ENCODE results near the gene FAM78B.

FAM78B gene

GRCh38 chr1:166139735-166140134 lies 27.1 kb downstream of the FAM78B start:
- Histone ChIP-seq H3K9me3 (ENCODE audit: insufficient read depth, low read depth, low read length) (no peaks in the 10 kb centered on the region), H3K4me3 (ENCODE audit: low read length) (no peak overlapping the region), H3K27ac (ENCODE audit: low read depth, low read length) (no peak overlapping the region), H3K9ac (ENCODE audit: low read depth, low read length) (no peak overlapping the region), H3K36me3 (ENCODE audit: insufficient read depth, low read length) (no peaks in the 10 kb centered on the region), H3K4me1 (ENCODE audit: insufficient read depth, low read length) (no peaks in the 10 kb centered on the region), H3K27me3 (ENCODE audit: insufficient read depth, low read length) (no peaks in the 10 kb centered on the region)
- WGBS: 77% methylated on average over 4 of the region's 4 CpGs

GRCh38 chr1:166136699-166137401 lies 30.0 kb downstream of the FAM78B start:
- H3K36me3 ChIP-seq (ENCODE audit: insufficient read depth, low read length): no peaks in the 10 kb centered on the region
- no peaks in the 10 kb centered on the region for H3K4me1 ChIP-seq (ENCODE audit: insufficient read depth, low read length)
- no peak overlapping the region for H3K27ac ChIP-seq (ENCODE audit: low read depth, low read length)
- H3K4me3 ChIP-seq (ENCODE audit: low read length): no peak overlapping the region
- H3K9me3 ChIP-seq (ENCODE audit: insufficient read depth, low read depth, low read length): no peaks in the 10 kb centered on the region
- 93% methylated on average over 4 of the region's 5 CpGs for WGBS
- no peaks in the 10 kb centered on the region for H3K27me3 ChIP-seq (ENCODE audit: insufficient read depth, low read length)
- H3K9ac ChIP-seq (ENCODE audit: low read depth, low read length): no peak overlapping the region

DNA sequence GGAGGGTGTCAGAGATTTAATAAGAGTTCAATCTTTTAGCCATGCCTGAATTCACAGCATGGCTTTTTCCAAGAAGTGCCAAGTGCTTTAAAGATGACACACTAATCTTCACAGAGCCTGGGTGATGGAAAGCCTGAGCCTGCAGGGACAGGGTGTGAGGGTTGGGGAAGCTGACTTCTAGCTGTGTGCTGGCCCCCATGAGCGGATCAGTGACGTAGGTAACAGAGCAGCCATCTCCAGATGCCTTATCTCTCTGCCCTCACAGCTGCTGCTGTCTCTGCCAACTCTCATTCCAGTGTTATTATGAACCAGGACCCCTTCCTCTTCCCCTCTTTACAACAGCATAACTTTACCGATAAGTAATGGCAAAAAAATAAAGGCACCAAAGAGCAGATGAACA lies 30.6 kb downstream of the FAM78B start:
- H3K9ac ChIP-seq (ENCODE audit: low read depth, low read length): no peak overlapping the region
- no peaks in the 10 kb centered on the region for H3K36me3 ChIP-seq (ENCODE audit: insufficient read depth, low read length)
- no peaks in the 10 kb centered on the region for H3K9me3 ChIP-seq (ENCODE audit: insufficient read depth, low read depth, low read length)
- 94% methylated on average over 3 of the region's 3 CpGs for WGBS
- H3K4me3 ChIP-seq (ENCODE audit: low read length): no peak overlapping the region
- H3K27me3 ChIP-seq (ENCODE audit: insufficient read depth, low read length): no peaks in the 10 kb centered on the region
- H3K27ac ChIP-seq (ENCODE audit: low read depth, low read length): no peak overlapping the region
- no peaks in the 10 kb centered on the region for H3K4me1 ChIP-seq (ENCODE audit: insufficient read depth, low read length)

DNA sequence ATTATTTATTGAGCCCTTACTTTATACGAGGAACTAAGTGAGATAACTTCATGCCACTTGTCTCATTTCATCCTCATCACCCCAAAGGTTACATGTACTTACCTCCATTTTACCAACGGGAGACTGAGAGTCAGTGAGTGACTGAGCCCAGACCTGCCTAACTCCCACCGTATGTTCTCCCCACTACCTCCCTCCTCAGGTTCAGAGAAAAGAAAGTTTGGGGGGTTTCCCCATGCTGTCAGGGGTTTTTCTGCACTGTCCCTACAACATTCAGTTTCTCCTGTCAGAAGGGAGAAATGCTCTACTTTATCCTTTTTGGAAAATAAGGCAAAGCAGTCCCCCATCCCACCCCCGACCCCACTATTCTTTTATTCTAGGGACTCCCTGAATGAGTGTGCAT lies 32.9 kb downstream of the FAM78B start:
- WGBS: 95% methylated on average over 3 of the region's 4 CpGs
- H3K4me3 ChIP-seq (ENCODE audit: low read length): no peak overlapping the region

GRCh38 chr1:166133276-166133841 lies 33.4 kb downstream of the FAM78B start:
- no peak overlapping the region for H3K9ac ChIP-seq (ENCODE audit: low read depth, low read length)
- H3K9me3 ChIP-seq (ENCODE audit: insufficient read depth, low read depth, low read length): no peaks in the 10 kb centered on the region
- no peaks in the 10 kb centered on the region for H3K27me3 ChIP-seq (ENCODE audit: insufficient read depth, low read length)
- H3K4me3 ChIP-seq (ENCODE audit: low read length): no peak overlapping the region
- WGBS: 96% methylated on average over 7 of the region's 7 CpGs
- H3K27ac ChIP-seq (ENCODE audit: low read depth, low read length): no peak overlapping the region
- H3K4me1 ChIP-seq (ENCODE audit: insufficient read depth, low read length): 0 out of 2 replicates have a peak, but pooled peaks cover under 1% of the 10 kb centered on the region
- no peaks in the 10 kb centered on the region for H3K36me3 ChIP-seq (ENCODE audit: insufficient read depth, low read length)

More for the DNA sequence above, 32.9 kb downstream of the FAM78B start:
- no peaks in the 10 kb centered on the region for H3K27me3 ChIP-seq (ENCODE audit: insufficient read depth, low read length)
- no peaks in the 10 kb centered on the region for H3K9me3 ChIP-seq (ENCODE audit: insufficient read depth, low read depth, low read length)
- H3K27ac ChIP-seq (ENCODE audit: low read depth, low read length): no peak overlapping the region
- no peaks in the 10 kb centered on the region for H3K36me3 ChIP-seq (ENCODE audit: insufficient read depth, low read length)
- no peaks in the 10 kb centered on the region for H3K4me1 ChIP-seq (ENCODE audit: insufficient read depth, low read length)
- no peak overlapping the region for H3K9ac ChIP-seq (ENCODE audit: low read depth, low read length)

GRCh38 chr1:166132496-166132895 lies 34.3 kb downstream of the FAM78B start:
- no peak overlapping the region for H3K27ac ChIP-seq (ENCODE audit: low read depth, low read length)
- no peaks in the 10 kb centered on the region for H3K9me3 ChIP-seq (ENCODE audit: insufficient read depth, low read depth, low read length)
- H3K4me3 ChIP-seq (ENCODE audit: low read length): no peak overlapping the region
- 0 out of 2 replicates have a peak, but pooled peaks cover 2% of the 10 kb centered on the region for H3K4me1 ChIP-seq (ENCODE audit: insufficient read depth, low read length)
- no peak overlapping the region for H3K9ac ChIP-seq (ENCODE audit: low read depth, low read length)
- H3K27me3 ChIP-seq (ENCODE audit: insufficient read depth, low read length): no peaks in the 10 kb centered on the region
- no peaks in the 10 kb centered on the region for H3K36me3 ChIP-seq (ENCODE audit: insufficient read depth, low read length)

DNA sequence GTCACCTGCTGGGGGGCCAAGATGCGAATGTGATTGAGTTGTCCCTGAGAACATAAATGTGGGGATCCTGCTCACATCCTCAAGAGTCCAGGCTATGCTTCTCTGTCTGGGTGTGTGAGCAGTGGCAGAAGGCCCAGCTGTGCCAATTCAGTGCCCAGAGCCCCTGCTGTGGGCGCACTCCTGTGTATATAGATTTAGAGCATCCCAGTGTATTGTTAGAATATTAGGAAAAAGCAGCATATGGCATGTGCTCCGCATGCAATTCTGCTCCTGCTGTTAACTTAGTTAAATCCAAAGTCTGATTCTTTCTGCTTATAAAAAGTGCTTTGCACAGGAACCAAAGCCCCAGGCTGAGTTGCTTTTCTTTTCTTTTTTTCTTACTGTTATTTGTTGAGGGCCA lies 37.8 kb downstream of the FAM78B start:
- no peak overlapping the region for H3K4me3 ChIP-seq (ENCODE audit: low read length)
- H3K36me3 ChIP-seq (ENCODE audit: insufficient read depth, low read length): no peaks in the 10 kb centered on the region
- H3K9me3 ChIP-seq (ENCODE audit: insufficient read depth, low read depth, low read length): no peaks in the 10 kb centered on the region
- no peak overlapping the region for H3K9ac ChIP-seq (ENCODE audit: low read depth, low read length)
- WGBS: 95% methylated on average over 3 of the region's 3 CpGs
- no peaks in the 10 kb centered on the region for H3K27me3 ChIP-seq (ENCODE audit: insufficient read depth, low read length)
- 0 out of 2 replicates have a peak, but pooled peaks cover 2% of the 10 kb centered on the region for H3K4me1 ChIP-seq (ENCODE audit: insufficient read depth, low read length)
- H3K27ac ChIP-seq (ENCODE audit: low read depth, low read length): no peak overlapping the region

DNA sequence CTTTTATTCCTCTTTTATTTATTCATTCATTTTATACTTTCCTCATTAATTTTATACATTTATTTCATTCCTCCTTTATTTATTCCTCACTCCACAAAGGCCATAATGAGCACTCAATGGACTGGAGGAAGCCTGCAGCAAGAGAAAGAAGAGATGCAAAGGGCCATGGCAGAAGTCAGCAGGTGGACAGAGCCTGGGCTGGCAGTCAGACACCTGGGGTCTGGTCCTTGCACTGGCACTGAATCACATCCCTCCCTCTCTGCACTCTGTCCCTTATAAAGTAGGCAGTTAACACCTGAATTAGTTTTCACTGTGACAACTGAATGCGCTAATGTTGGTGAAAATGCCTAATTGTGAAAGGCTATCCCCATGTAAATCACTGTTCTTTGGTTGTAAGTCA lies 38.6 kb downstream of the FAM78B start:
- Histone ChIP-seq H3K27me3 (ENCODE audit: insufficient read depth, low read length) (no peaks in the 10 kb centered on the region), H3K4me3 (ENCODE audit: low read length) (no peak overlapping the region), H3K36me3 (ENCODE audit: insufficient read depth, low read length) (no peaks in the 10 kb centered on the region), H3K9me3 (ENCODE audit: insufficient read depth, low read depth, low read length) (no peaks in the 10 kb centered on the region), H3K4me1 (ENCODE audit: insufficient read depth, low read length) (0 out of 2 replicates have a peak, but pooled peaks cover 2% of the 10 kb centered on the region), H3K9ac (ENCODE audit: low read depth, low read length) (no peak overlapping the region), H3K27ac (ENCODE audit: low read depth, low read length) (no peak overlapping the region)
- WGBS: 80% methylated on average over 1 of the region's 1 CpG

DNA sequence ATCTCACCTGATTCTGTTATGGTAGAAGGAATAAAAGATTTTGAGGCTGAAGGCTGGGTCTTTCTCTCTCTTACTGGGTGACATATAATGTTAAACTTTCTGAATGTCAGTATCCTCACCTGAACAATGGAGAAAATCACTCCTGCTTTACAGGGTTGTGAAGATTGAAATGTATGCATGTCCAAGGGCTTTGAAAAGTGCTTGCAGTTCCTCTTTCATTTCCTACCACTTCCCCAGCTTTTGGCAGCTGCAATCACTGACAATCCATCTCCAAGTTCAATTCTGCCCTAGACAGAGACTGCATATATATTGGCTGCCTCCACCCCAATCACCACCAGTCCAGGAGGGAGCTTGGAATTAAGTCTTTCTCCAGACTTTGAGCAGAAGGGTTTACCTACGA lies 39.8 kb downstream of the FAM78B start:
- Histone ChIP-seq H3K36me3 (ENCODE audit: insufficient read depth, low read length) (no peaks in the 10 kb centered on the region), H3K9me3 (ENCODE audit: insufficient read depth, low read depth, low read length) (no peaks in the 10 kb centered on the region), H3K4me1 (ENCODE audit: insufficient read depth, low read length) (0 out of 2 replicates have a peak, but pooled peaks cover 2% of the 10 kb centered on the region), H3K4me3 (ENCODE audit: low read length) (no peak overlapping the region), H3K27ac (ENCODE audit: low read depth, low read length) (no peak overlapping the region), H3K27me3 (ENCODE audit: insufficient read depth, low read length) (no peaks in the 10 kb centered on the region), H3K9ac (ENCODE audit: low read depth, low read length) (no peak overlapping the region)
- WGBS: 91% methylated on average over 1 of the region's 1 CpG

DNA sequence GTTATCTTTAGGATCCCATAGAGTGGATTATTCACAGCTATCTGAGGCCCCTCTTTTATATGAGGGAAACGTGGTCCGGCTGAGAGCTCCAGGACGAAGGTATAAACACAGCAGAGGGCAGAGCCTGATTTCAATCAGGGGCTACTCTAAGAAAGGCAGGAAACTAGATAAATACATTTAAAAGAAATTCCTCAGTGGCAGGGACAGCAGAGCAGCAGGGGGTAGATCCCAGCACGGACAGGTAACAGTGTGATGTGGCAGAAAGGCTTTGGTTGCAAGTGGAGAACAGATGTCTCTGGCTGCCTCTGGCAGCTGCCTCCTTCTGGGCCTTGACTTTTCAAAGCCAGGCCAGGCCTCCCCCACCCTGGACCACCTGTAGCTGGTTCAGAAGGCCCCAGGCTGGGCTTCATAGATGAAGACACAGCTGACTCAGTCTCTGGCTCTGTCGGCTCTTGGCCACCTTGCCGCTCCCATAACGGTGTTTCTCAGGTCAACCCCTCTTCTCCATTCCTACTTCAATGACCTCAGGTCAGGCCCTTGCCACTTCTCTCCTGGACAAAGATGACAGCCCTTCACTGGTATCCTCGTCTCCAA lies 43.8 kb downstream of the FAM78B start:
- 71% methylated on average over 8 of the region's 8 CpGs for WGBS
- no peak overlapping the region for H3K27ac ChIP-seq (ENCODE audit: low read depth, low read length)
- H3K4me3 ChIP-seq (ENCODE audit: low read length): no peak overlapping the region
- H3K4me1 ChIP-seq (ENCODE audit: insufficient read depth, low read length): no peaks in the 10 kb centered on the region
- no peaks in the 10 kb centered on the region for H3K9me3 ChIP-seq (ENCODE audit: insufficient read depth, low read depth, low read length)
- no peak overlapping the region for H3K9ac ChIP-seq (ENCODE audit: low read depth, low read length)
- H3K27me3 ChIP-seq (ENCODE audit: insufficient read depth, low read length): no peaks in the 10 kb centered on the region
- no peaks in the 10 kb centered on the region for H3K36me3 ChIP-seq (ENCODE audit: insufficient read depth, low read length)

DNA sequence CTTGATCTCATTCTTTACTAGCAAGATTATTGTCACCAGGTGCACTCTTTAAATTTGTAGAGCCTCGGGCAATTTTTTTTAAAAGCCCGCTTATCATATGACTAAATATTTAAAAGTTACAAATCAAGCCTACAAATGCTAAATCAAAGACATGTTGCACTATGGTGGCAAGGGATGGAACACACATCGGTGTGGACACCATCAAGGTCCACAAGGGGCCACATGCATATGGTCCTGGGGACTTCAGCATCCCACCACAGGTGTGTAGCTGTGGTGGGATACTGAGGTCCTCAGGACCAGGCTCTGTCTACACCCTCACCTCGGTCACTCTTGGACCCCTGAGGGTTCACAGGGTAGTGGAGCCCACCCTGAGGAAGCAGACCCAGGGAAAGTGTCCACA lies 45.8 kb downstream of the FAM78B start:
- H3K9ac ChIP-seq (ENCODE audit: low read depth, low read length): no peak overlapping the region
- H3K4me1 ChIP-seq (ENCODE audit: insufficient read depth, low read length): no peaks in the 10 kb centered on the region
- H3K27me3 ChIP-seq (ENCODE audit: insufficient read depth, low read length): no peaks in the 10 kb centered on the region
- WGBS: 97% methylated on average over 4 of the region's 4 CpGs
- no peak overlapping the region for H3K27ac ChIP-seq (ENCODE audit: low read depth, low read length)
- no peaks in the 10 kb centered on the region for H3K9me3 ChIP-seq (ENCODE audit: insufficient read depth, low read depth, low read length)
- no peaks in the 10 kb centered on the region for H3K36me3 ChIP-seq (ENCODE audit: insufficient read depth, low read length)
- H3K4me3 ChIP-seq (ENCODE audit: low read length): no peak overlapping the region

Data from HUES64 (cell line).